Measurements from ENCODE around the gene DDX4.

The DDX4 gene

DNA sequence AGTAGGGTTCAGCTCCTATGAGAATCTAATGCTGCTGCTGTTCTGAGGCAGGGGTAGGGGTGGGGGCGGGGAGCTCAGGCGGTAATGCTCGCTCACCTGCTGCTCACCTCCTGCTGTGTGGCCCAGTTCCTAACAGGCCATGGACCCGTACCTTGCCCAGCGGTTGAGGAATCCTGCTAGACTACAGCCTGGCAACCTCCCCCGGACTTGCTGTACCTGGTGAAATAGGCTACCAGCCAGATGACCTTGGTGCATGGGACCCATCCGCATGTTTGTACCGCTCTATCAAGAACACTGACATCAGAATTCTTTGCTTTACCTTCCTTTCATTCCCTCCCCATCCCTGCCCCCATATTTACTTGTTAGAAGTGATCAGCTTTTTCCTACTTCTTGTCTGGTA lies 128.6 kb downstream of the DDX4 start:
- no peak for DNase-seq (ENCODE audit: low spot score)

Data from Ammon's horn (tissue), 1 donor.